Activated effector memory CD4-positive, alpha-beta T cell treated with Interleukin-2 at 50 U/mL for 16 hours (primary cell): ENCODE results near the gene RPL19.
A peak's percentile ranks its signal among the peaks of the same experiment; 100 is the strongest.
"Not testable (repeated sequence)": the region's sequence is repeated elsewhere in the genome, so short reads cannot be mapped to it uniquely, and the experiment has no call there.

Experiments
- DNase-seq: peaks from one replicate; pipeline ENCODE4 v3.0.0-alpha.2; 2020

Gene RPL19

DNA sequence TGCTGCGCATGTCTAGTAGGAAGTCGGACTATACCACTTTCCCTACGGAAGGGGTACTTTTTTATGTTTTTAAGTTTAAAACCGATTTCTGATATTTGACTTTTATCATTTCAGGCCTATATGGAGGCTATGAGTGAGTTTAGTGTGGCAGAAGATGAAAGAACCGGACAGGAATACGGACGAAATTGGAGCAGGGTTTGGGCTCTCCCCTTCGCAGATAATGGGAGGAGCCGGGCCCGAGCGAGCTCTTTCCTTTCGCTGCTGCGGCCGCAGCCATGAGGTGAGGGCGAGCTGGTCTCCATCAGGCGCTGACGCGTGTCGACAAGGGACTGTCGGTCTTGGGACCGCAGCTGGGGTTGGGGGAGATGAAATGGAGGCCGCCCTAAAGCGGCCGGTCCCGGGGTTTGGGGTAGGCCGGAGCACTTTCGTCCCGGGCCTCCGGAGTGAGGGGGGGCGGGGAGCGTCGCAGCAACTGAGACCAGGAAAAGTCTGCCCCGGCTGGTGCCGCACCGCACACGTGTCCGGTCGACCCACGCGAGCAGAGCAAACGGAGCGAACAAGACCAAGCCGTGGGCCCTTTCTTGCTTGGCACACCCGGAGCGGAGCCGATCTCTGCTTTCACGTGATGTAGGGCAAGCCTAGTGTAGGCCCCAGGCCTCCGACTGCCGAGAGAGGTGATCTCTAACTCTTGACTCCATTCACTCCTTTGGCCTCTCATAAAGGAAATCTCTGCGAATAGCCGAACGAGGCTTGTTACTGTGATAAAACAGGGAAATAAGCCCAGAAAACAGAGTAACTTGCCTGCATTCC, at the start of gene RPL19:
RPL19 (plus strand) TSS at position 214 of the 810 bp plus-strand sequence; CDS start at position 276, 62 bp downstream.
- peak; percentile 72 for DNase-seq

- DNase-seq: no peak
Observed at GRCh38 chr17:39150795-39151149, 49.3 kb upstream of the RPL19 start.

DNA sequence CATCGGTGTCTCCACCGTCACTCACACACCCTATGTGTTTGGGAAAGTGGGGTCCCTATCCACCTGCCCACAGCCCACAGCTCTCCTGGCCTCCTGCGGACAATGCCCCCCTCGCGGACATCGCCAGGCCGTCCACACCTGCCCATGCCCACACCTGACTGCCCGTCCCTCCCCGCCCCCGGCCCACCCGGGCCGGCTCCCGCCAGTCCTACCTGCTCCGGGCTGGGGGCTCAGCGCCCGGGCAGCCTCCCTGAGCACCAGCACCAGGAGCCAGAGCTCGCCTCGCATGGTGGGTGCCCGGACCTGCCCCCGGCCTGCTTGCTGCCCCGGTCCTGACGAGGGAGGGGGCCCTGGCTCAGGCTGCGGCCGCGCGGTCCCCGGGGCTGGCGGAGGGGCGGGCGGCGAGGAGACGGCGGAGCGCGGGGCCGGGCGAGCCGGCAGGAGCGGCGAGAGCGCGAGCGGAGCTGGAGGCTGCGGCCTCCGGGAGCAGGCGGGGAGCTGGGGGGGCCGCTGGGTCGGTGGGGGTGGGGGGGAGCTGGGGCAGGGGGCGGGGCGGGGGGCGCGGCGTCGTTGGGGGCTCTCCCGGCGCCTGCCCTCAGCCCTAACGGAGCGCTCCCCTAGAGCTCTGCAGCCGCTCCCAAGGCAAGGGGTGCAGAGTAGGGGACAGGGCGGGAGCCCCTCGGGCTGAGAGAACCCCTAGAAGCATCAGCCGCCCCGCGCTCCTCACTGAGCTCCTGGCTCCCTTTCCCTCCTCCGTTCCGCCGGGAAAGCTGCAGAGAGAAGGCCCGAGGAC, 48.7 kb upstream of the RPL19 start, which contains the start of gene PLXDC1:
PLXDC1 (minus strand) TSS at position 488 of the 793 bp plus-strand sequence; CDS start at position 288, 200 bp downstream.
- no peak for DNase-seq

DNA sequence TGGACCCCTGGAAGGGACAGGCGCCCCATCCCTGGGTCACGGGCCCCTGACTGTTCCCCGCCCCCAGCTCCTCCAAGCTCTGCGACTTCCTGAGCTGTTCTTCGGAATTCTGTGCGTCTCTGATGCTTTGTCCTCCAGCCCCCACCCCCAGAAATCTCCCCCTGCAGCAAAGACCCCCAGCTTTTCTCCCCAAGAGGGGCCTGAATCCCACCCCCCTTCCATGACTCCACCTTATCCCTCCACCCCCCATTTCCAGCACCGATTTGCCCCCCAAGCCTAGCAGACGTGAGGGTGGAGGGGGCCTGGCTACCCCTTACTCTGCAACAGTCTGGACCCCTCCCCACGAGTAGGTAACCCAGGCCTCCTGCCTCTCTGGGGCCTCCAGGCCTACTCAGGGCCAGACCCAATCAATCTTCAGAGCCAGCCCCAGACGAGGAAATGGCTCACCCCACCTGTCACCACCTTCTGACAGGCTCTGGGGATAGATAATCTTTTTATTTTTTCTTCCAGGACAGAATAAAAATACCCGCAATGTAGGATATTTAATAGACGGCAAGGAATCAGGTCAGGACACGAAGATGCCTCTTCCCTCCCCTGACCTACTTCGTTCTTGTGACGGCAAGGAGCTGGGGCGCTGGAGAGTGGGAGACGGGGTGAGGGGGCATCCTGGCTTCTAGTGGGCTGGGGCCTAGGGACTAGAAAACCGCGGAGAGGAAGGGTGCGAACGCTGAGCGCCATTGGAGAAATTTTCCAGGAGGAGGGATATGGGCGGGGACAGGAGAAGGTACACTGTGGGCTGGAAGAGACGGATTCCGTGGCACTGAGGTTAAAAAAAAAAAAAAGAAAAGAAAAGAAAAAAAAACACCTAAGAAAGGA, 47.9 kb upstream of the RPL19 start:
- DNase-seq: no peak

- peak; percentile 87 for DNase-seq
Observed at GRCh38 chr17:39153599-39154051, 46.5 kb upstream of the RPL19 start.

DNA sequence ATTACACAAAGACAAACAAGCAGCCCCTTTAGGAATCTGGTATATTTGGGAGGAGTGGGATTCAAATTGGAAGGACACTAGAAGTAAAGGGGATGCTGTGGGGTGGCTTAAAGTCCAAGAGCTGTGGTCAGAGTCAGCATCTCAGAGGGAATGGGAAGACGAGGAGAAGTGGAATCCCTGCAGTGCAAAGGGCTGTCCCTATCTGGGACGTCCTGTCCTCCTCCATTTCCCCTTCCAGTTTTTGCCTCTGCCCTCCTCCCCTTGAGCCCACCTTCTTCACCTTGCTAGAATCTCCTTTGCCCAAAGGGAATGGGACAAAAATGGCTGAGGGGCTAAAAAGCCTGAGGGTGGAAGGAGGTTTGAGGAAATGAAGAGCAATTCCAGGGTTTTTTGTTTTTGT, 44.4 kb upstream of the RPL19 start:
- no peak for DNase-seq

- DNase-seq: no peak
Observed at GRCh38 chr17:39156491-39156890, 43.6 kb upstream of the RPL19 start.

GRCh38 chr17:39158623-39159022, 41.5 kb upstream of the RPL19 start:
- DNase-seq: no peak

DNA sequence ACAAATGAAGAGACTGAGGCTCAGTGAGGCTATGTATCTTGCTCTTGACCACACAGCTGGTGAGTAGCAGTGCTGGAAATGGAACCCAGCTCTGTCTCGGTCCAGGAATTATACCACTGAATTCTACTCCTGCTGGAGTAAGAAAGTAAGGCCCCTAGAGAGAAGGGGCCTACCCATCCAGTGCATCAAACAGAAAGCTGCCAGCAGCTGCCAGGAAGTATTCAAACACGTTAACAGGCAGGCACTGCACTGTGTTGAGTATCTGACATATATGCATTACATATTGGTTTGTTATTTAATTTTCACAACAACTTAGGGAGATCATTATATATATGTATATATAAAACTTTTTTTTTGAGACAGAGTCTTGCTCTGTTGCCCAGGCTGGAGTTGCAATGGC, 38.1 kb upstream of the RPL19 start:
- no peak for DNase-seq

GRCh38 chr17:39164675-39165143, 35.4 kb upstream of the RPL19 start:
- DNase-seq: peak; percentile 52

DNA sequence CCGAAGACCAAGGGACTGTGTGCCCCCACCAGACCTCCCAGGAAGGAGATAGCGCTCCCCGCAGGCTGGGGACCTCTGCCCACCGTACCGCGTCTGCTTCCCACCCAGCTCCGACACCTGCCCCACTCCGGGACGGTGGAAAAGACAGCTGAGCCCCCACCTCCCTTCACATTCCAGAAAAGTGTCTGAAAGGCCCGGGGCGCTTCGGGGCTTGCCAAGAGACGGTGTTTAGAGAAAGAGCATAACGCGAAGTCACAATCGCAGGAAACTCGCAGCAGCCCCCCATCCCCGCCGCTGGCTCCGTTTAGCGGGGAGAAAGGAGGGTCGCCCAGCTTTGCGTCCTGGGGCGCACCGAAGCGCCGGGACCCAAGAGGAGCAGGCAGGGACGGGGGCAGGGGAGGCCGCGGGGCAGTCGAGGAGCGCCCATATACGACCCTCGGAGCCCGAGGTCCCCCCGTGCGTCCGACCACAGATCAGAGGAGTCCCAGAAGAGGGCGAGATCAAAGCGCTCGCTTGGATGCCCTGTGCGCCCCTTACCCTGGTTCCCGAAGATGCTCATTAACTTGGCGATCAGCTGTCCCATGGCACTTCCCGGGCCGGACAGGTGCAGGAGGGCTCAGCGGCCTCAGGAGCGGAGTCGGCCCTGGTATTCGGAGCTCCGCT, 34.8 kb upstream of the RPL19 start:
- DNase-seq: no peak

GRCh38 chr17:39165841-39166349, 34.2 kb upstream of the RPL19 start, which contains the start of gene ARL5C:
Gene ARL5C, minus strand, starts transcription at chr17:39166161. Its CDS starts 401 bp downstream, at chr17:39165760.
- no peak for DNase-seq

DNA sequence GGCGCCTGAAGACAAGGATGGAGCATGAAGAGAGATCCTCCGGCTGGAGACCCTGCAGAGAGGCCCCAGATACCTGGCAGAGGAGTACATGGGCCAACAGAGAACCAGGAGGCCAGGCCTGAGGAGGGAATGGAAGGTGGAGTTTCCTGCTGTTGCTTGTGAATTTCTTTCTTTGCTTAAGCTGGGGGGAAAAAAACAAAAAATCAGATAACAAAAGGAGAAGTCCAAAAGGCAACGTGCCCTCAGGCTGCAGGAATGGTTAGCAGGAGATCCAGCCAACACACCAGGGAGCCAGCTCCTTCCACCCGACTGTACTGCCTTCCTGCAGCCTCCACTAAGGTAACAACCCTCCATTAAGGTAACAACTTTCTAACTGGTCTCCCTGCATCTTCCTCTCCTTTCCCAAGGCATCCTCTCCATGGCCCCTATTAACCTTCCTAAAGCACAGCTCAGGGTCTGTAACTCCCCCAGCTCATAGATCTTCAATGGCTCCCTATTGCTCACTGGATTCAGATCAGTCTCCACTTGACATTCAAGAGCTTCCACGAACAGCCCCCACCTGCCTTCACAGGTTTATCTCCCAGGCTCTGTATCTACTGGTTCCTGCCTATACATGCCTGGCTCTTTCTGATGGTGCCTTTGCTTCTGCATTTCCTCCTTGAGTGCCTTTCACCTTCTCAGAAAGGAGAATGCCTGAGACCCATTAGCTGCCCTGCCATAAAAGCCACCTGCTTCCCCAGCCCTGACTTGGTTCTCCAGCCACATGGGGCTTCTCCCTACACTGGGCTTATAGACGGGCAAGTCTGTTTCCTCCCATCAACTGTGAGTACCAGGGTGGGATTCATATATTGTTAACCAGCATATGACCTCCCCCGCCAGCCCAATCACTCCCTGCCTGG, 33.4 kb upstream of the RPL19 start:
- no peak for DNase-seq

DNA sequence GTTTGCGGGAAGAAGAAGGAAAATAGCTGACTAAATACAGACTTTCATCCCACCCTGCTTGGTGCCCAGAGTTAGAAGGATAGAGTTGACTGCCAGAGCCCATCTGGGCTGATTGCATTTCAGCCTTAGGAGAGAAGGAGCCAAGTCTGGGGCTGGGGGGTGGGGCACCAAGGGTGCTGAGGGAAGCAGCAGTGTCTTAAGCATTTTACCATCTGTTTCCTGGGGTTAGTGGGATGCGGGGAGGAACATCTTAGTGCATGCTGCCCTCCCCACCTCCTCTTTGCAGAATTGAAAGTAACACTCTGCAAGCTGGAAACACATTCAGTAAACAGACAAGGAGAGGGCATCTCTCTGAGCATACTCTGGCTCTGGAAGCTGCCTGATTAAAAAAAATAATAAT, 32.6 kb upstream of the RPL19 start:
- no peak for DNase-seq

GRCh38 chr17:39168503-39168902, 31.6 kb upstream of the RPL19 start:
- not testable (repeated sequence) for DNase-seq

GRCh38 chr17:39169101-39169500, 31.0 kb upstream of the RPL19 start:
- DNase-seq: no peak

DNA sequence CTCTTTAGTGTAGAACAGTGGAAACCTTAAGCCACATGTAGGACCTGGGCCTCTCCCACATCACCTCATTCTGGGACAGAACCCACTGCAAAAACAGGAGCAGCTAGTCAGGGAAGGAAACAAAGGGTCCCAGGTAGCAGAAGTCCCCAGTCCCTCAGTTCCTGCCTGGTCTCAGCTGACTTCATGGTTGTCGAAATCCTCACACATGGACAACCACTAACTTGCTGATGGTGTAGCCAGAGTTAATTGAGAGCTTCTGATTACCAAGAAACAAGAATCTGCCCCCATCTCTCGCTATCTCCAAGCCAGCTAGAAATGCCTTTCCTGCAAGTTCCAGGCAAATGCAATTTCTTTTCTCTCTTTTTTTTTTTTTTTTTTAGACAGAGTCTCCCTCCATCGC, 30.6 kb upstream of the RPL19 start:
- DNase-seq: no peak

GRCh38 chr17:39170109-39170508, 30.0 kb upstream of the RPL19 start:
- DNase-seq: no peak

- no peak for DNase-seq
Observed at GRCh38 chr17:39170558-39170957, 29.5 kb upstream of the RPL19 start.

DNA sequence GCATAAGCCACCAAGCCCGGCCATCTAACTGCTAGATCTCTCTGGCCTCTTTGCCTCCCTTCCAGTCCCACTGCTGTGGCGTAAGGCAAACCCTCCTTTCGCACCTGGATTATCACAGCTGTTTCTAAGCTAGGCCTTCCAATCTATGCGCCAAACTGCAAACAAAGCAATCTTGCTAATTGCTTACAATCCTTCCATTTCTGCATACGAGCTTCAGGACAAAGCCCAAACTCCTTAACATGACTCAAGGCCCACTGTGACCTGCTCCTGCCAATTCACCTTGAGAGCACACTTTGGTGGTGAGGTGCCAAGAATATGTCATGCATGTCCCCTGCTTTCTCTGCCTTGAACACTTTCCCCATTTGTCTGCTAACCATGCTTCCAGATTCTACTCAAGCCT, 28.1 kb upstream of the RPL19 start:
- DNase-seq: no peak

DNA sequence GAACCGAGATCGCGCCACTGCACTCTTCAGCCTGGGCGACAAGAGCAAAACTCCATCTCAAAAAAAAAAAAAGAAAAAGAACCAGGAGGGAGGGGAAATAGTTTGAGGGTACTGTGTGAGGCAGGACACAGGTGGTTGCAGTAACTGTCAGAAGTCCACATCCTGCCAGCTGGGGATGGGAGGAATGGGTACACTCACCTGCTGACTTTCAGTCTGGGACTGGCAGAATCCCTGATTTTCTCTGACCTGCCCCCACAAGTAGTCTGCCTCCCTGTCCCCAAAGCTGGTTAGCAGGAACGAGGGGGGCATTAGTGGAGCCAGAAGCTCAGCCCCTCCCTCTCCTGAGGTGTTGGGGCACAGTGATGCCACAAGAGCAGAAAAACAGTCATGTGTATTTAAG, 27.0 kb upstream of the RPL19 start:
- no peak for DNase-seq
